Inflammatory macrophage (primary cell): Measurements from ENCODE around the gene CRYBA2.

Experiments
- DNase-seq, 2 donors: peaks; one replicate each; pipeline ENCODE4 v3.0.0-alpha.2; 2020 to 2022

The CRYBA2 gene

DNA sequence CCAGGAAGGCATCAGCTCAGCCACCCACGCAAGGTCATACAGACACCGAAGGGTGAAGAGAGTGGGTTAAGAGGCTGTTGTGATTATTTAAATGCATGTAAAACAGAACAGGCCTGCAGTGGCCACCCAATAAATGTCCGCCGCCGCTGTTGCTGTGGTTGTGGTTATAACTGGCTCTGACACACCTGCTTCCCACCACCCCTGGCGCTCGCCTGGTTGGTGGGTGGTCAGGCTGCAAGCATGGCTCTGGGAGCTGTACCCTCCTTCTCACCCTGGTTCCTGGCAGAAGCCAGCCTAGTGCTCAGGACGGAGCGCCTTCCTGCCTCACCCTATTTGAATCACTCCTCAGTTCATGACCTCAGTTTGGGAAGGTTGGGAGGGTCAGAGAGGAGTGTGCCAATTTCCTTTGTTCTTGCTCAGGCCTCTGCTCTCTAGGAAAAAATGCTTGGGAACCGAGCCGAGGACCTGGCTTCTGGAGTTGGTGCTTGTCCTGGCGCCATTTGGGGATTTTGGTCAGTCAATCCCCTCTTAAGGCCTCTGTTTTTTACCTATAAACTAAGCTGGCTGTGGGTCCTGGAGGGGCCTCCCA lies 5.3 kb upstream of the CRYBA2 start:
- DNase-seq = no peak

DNA sequence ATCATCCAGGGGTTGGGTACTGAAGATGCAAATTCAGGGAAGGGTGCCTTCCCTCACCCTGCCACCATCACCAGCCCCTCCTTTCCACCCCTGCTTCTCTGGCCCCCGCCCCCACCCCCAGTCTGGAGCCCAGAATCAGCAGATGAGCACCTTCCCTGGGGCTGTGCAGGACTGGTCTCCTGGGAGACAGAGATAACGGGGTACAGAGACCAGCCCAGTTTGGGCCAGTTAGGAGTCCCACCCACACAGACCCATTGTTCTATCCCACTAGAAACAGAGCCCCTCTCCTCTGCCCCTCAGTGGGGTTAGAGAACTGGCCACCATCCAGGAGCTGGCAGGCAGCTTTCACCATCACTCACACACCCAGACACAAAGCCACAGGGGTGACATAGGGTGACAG lies 4.5 kb upstream of the CRYBA2 start:
- DNase-seq = no peak

GRCh38 chr2:218996937-218997336 lies 3.7 kb upstream of the CRYBA2 start:
- no peak for DNase-seq

DNA sequence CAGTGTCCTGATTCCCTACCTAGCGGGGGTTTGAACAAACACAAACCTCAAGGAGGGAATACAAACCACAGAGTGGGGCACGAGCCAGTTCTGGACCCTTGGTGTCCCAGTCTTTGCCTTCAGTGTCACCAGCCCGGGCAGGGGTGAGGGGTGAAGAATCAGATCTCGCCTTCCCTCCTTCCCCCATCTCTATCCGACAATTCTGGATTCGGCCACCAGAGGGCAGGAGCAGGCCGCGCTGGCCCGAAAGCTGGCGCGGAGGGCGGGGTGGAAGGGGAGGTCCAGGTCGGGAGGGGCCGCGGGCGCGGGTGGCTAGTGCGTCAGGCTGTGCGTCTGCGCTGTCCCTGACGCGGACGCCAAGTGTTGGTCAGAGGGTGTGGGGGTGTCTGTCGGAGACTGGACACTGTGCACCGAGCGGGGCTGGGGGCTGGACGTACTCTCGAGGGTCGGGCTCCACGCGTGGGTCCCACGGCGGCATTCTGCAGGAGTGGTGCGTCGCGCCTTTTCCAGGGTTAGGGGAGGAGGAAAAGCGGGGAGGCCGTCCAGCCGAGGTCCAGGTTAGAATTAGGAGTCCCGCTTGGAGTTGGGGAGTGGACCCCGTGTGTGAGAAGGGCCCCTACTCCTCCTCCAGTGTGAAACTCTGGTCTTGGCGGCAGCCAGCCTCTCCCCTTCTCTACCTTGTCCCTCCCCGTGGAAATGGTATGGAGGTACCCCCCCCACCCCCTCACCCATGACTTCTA lies 2.9 kb upstream of the CRYBA2 start:
- DNase-seq = peak; percentile 58

GRCh38 chr2:218995561-218995960 lies 2.3 kb upstream of the CRYBA2 start:
- DNase-seq = no peak

GRCh38 chr2:218992703-218993344 lies 398 bp downstream of the CRYBA2 start:
- DNase-seq = no peak

- no peak for DNase-seq
Observed at GRCh38 chr2:218992196-218992595, 1.0 kb downstream of the CRYBA2 start.

DNA sequence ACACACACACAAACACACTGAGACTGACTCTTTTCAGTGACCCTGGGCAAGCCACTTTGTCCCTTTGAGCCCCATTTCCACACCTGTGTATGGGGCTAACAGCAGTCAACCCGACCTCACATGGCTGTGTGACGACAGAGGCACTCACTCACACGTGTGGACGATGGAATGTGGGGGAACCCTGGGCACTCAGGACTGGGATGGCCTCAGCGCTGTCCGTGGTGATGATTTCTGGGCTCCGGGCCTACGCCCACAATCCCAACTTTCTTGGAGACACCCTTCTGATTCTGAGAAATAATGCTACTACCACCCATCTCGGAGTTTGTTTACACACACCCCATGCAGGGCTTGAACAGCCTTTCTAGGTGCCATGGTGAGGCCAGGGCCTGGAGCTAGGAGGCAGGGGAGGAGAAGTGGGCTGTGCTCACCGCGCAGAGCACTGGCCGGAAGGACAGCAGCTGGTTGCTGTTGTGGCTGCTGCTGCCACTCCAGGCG lies 1.5 kb downstream of the CRYBA2 start:
- DNase-seq = no peak

DNA sequence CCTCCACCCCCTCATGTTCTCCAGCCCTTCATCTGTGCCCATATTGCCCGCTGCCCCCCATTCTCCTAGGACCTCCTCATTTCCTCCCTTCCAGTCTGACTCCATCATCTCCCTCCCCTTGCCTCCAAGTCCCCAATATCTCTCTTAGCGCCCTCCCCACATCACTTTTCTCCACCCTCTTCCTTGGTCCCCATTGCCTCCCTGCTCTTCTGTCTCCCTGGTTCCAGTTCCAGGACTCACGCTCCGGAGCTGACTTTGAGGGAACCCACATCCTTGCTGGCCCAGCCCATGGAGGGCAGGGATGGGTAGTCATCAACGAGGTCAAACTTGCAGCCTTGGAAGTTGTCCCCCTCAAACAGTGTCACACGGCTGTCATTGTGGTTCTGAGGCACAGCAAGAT lies 2.6 kb downstream of the CRYBA2 start:
- no peak for DNase-seq

DNA sequence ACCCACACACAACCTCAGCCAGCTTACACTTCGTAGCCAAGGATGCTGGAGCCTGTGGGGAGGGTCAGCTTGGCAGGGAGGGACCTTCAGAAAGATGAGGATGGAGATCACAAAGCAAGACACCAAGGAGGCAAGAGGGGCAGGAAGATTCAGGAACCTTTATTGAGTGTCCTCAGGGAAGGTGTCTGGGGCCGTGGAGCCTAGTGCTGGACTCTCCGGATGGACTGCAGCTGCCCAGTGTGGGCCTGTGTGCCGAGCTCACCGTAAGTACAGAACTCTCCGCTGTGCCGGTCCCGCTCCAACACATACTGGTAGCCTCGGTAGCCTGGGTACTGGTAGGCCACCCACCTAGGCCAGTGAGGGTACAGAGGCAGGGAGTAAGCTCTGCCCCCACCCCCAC lies 3.2 kb downstream of the CRYBA2 start:
- DNase-seq = no peak

DNA sequence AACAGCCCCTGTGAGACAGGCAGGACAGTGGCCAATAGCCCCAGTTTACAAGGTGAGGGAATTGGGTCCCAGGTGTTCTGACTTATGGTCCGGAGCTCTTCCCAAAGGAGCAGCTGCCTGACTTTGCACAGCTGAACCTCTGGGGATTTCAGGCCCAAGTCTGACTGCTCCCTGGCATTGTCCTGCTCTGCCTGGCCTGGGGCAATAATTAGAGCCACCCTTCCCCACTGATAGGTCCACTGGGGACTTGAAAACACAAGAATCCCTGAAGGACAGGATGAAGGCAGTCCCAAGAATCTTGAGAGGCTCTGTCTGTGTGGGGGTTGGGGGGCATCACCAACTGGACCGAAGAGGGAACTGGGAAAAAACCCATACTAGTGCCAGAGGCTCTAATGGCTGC lies 4.6 kb downstream of the CRYBA2 start:
- DNase-seq = no peak

DNA sequence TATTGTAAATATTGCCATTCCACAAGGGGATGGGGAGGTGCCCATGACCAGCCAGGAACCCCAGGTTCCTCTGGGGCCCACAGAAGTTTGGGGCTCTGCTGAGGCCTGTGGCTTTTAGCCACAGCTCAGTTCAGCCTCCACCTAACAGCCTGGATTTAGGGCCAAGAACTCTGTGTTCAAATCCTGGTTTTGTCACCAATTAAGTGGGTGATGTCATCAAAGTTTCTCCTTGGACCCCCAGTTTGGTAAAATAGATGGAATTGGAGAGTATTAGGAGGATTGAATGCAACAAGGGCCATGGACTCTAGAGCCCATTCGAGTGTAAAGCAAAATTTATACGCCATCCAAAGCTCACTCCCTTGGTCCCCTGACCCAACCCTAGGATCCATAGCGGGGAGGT lies 5.1 kb downstream of the CRYBA2 start:
- no peak for DNase-seq

GRCh38 chr2:218986148-218986761 lies 7.0 kb downstream of the CRYBA2 start:
- no peak for DNase-seq

DNA sequence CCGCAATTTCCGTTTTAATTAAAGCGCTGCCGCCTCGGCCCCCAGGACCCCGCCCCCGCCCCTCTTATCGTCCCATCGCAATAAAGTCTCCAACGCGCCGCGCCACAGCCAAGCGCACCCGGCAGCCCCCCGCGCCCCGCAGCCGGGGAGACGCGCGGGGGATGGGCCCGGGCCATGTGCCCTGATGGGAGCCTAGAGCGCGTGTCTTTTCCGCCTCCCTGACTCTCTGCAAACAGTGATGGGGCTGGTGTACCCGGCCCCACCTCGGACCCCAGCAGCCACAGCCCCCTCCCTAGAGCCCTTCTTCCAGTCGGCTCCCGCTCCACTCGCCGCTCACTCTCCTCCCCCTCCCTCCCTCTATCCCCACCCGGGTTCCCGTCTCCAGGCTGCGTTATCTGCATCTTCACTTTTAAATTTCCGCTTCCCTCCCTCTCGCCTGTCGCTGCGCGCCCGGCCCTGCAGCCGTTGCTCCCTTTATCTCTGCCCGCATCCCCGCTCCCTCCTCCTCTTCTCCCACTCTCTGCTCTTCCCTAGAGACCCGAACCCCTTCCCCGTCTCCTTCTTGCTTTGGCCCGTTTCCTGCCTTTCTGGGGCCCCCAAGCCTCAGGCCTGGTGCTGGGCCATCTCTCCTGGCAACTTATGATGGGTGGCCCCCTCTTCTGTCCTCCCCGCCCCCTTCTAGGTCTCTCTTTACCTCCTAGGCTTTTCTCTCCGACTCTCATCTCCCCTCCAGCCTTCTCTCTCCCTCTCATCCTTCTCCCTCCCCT lies 7.7 kb downstream of the CRYBA2 start:
- DNase-seq = no peak

- no peak for DNase-seq
Observed at GRCh38 chr2:218985021-218985324, 8.2 kb downstream of the CRYBA2 start, which contains the start of gene FEV. Gene FEV, minus strand, starts transcription at chr2:218985184. Its CDS starts 109 bp downstream, at chr2:218985075.

DNA sequence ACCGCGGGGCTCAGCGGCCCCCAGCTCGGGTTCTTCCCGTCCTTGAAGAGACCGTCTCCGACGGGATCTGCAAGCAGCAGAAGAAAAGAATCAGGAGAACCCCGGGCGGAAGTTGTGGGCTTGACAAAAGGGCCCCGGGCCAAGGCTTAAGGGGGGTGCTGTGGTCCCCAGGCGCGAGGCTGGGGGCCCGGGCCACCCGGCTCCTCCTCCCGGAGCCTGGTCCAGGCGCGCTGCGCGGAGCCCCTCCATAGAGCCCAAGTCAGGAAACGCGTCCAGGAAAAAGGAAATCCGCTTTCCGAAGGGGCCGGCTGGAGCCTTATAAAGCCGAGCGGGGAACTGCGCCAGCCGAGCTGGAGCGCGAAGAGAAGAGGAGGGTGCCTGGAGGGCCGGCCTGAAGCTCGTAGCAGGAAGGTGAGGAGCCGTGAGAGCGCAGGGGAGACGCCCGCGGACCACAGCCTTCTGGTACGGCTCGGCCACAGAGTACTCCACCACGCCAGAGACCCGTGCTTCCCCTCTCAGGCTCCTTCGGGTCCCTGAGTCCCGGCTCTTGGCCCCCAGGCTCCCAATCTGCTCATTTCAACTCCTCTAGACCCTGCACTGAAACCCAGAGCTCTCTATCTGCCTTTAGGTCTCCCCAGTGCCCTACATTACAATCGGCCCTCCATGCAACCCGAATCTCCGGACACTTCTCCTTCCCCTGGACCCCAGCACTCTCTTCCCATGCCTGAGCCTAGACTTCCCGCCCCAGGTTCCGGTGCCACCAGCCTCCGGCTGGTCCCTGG lies 8.8 kb downstream of the CRYBA2 start:
- DNase-seq = no peak

GRCh38 chr2:218983934-218984238 lies 9.3 kb downstream of the CRYBA2 start:
- DNase-seq = no peak

DNA sequence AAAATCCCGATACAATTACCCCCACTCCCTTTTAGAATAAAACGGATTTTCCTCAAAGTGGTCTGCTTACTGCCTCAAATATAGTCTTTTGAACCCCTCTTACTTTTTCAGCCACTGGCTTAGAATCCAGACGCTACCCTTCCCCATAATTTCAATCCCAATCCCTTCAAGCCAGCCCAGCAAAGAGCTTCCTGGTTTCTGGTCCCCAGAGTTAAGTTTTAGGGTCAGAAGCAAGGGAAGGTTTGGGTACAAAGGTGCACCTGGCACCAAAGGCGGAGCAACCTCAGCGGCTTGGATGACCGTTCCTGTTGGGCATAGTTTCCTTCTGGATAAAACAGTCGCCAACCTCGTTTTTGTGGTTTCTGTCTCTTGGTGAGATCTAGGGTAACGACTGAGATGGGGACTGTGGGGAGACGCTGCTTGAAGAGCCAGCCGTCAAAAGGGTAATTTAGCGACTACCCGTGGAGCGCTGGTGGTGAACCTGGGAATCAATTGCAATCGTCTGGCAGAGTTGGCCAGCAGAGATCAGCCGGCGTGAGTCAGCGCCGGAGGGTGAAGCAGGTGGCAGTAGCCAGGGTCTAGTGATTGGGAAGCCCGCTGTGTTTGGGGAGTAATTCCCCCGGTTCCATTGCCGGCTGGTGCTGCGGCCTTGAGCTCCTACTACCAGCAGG lies 9.8 kb downstream of the CRYBA2 start:
- no peak for DNase-seq

DNA sequence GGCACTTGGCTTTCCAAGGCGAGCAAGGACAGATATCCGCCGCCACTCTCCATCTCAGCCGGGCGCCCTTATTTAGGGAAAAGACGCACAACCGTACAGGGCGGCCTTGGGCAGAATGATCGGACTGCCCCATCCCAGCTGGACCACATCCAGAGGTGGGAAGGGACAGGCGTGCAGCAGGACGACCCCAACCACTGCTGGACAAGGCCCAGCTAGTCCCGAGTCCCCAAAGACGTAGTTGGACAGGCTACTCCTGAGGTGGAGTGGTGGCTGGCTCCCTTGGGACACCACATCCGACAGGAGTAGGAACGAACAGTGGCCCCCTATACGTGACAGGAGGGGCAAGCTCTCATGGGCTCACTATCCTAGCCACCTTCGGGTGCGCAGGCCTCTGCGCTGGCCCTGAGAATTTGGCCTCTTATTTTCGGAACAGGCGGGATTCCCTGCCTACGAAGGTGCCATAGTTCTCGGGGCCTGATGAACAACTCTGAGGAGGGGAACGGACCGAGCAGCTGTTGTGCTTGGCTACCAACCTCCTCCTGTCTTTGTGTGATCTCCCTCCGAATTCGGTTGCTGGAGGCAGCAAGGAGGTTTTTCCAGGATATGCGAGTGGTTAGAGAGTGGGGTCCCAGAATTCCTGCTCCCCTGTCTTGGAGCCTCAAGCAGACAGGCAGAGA lies 10.5 kb downstream of the CRYBA2 start:
- DNase-seq = no peak

- DNase-seq = peak in 1 of 2 donors; percentile 37
Observed at GRCh38 chr2:218981881-218982585, 11.2 kb downstream of the CRYBA2 start.
